Measurements from ENCODE around the gene YBX2.
"Not testable (repeated sequence)": the region's sequence is repeated elsewhere in the genome, so short reads cannot be mapped to it uniquely, and the experiment has no call there.

YBX2 gene

DNA sequence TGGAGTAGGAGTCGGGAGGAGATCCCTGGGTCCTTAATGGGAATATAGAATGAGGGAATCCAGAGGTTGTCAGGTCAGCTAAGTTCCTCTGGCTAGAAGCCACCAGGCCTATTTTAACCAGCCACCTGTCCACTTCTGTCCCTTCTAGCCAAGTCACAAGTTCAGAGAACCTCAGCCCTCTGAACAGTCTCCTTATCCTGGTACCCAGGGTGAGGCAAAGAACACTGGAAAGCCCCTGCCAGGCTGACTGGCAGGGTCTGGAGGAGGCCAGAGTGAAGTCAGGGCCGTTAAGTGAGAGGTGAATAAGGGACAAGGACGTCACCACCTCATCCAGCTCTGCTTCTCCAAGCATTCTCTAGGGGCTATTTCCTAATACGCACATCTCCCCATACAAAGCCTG lies 45.6 kb downstream of the YBX2 start:
- no peaks in the 10 kb centered on the region for H3K27me3 ChIP-seq
- H3K36me3 ChIP-seq, result peaks cover 3% of the 10 kb centered on the region
- DNase-seq, result no peak
- TF ChIP-seq, protein P1, sequence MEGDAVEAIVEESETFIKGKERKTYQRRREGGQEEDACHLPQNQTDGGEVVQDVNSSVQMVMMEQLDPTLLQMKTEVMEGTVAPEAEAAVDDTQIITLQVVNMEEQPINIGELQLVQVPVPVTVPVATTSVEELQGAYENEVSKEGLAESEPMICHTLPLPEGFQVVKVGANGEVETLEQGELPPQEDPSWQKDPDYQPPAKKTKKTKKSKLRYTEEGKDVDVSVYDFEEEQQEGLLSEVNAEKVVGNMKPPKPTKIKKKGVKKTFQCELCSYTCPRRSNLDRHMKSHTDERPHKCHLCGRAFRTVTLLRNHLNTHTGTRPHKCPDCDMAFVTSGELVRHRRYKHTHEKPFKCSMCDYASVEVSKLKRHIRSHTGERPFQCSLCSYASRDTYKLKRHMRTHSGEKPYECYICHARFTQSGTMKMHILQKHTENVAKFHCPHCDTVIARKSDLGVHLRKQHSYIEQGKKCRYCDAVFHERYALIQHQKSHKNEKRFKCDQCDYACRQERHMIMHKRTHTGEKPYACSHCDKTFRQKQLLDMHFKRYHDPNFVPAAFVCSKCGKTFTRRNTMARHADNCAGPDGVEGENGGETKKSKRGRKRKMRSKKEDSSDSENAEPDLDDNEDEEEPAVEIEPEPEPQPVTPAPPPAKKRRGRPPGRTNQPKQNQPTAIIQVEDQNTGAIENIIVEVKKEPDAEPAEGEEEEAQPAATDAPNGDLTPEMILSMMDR (IDR thresholded peaks at IDR 0.05; ENCODE audit: low read depth, low read length), result no peak
- no peak overlapping the region for H3K4me3 ChIP-seq (ENCODE audit: low read depth, low read length)
- no peaks in the 10 kb centered on the region for H3K9me3 ChIP-seq
- no peaks in the 10 kb centered on the region; the same call in 1 of the 2 replicates for H3K4me1 ChIP-seq

DNA sequence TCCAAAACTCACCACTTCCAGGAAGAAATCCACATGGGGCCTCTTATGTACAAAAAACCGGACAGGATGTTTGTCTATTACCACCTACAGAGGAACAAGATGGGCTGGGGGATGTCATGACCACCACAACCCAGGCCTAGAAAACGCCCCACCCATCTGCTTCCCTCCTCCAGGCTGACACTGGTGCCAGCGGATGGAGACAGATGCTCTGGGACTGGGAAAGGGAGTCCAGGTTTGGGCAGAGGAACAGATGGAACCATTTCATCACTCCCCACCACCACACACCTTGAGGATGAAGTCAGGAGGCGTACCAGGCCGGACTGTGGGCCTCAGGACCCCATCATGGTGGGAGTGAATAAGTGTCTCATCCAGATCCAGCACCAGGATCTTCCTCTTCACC lies 47.7 kb downstream of the YBX2 start:
- no peak for DNase-seq
- peaks cover 3% of the 10 kb centered on the region for H3K36me3 ChIP-seq
- no peaks in the 10 kb centered on the region for H3K27me3 ChIP-seq
- TF ChIP-seq, protein P1 (IDR thresholded peaks at IDR 0.05; ENCODE audit: low read depth, low read length), result no peak
- H3K4me1 ChIP-seq, result no peaks in the 10 kb centered on the region
- H3K4me3 ChIP-seq (ENCODE audit: low read depth, low read length), result no peak overlapping the region
- H3K9me3 ChIP-seq, result no peaks in the 10 kb centered on the region

DNA sequence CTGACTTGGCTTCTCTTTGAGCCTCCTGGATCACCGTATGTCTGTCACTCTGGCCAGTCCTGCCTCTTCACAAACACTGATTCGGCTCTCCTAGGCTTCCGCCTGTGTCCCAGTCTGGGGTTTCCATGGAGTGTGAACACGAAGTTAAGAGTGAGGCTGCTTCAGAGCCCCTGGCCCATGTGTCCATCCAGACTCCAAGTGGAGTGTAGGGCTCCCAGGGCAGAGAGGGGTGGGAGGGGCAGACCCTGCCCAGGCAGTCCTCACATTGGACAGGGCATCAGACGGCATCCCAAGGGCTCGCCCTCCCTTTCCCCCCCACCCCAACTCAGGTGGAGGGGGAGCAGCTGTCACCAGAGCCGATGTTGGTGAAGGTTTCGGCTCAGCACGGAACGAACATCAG lies 50.6 kb downstream of the YBX2 start:
- not testable (repeated sequence) for H3K27me3 ChIP-seq; DNase-seq; H3K4me3 ChIP-seq (ENCODE audit: low read depth, low read length); H3K9me3 ChIP-seq; H3K36me3 ChIP-seq; H3K4me1 ChIP-seq

DNA sequence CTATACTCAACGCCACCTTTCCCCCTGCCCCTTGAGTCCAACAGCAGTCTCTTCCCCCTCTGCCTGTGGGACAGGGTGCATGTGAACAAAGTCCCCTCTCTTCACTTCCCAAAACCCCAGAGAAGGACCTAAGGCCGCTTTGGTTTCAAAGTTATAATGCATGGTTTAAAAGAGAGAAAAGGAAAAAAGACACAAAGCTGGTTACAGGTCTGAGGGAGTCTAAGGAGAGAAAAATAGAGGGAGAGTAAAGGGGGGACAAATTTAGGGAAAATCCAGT lies 51.0 kb downstream of the YBX2 start:
- H3K4me1 ChIP-seq, result no peaks in the 10 kb centered on the region
- H3K36me3 ChIP-seq, result peaks cover 6% of the 10 kb centered on the region
- H3K4me3 ChIP-seq (ENCODE audit: low read depth, low read length), result peak overlapping the region; percentile 82
- DNase-seq, result no peak
- no peaks in the 10 kb centered on the region for H3K9me3 ChIP-seq
- TF ChIP-seq, protein P1 (IDR thresholded peaks at IDR 0.05; ENCODE audit: low read depth, low read length), result no peak
- H3K27me3 ChIP-seq, result no peaks in the 10 kb centered on the region

DNA sequence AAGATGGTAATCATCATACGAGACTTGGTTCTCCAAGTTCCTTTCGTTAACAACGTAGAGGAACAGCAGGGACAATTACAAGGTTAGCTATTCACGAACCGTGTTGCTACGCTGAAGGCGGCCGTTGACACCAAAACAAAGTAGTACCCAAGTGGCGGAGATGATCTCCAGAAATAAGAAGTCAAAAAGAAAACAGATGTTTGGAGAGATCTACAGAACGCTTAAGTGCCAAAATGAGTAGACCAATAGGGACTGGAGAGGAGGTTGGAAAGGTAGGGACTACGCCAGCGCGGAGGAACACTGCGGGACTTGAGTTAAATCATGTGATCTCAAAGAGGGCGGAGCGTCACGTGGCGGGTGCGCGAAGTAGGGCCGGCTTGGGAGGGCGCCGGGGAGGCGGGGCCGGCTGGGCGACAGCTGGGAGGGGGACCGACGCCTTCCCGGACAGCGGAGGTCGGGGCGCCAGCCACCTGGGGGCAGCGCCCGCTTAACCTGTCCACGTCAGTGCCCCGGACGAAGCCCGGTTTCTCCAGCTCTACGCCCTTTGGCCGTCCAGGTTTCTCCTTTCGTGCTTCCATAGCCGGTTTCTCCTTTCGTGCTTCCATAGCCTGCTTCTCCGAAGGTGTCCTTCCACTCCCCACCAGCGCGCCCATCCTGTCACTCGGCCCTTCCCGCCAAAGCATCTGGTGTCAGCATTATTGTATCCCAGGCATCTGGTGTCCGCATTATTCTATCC lies 51.6 kb downstream of the YBX2 start:
- TF ChIP-seq, protein P1 (IDR thresholded peaks at IDR 0.05; ENCODE audit: low read depth, low read length), result no peak

DNA sequence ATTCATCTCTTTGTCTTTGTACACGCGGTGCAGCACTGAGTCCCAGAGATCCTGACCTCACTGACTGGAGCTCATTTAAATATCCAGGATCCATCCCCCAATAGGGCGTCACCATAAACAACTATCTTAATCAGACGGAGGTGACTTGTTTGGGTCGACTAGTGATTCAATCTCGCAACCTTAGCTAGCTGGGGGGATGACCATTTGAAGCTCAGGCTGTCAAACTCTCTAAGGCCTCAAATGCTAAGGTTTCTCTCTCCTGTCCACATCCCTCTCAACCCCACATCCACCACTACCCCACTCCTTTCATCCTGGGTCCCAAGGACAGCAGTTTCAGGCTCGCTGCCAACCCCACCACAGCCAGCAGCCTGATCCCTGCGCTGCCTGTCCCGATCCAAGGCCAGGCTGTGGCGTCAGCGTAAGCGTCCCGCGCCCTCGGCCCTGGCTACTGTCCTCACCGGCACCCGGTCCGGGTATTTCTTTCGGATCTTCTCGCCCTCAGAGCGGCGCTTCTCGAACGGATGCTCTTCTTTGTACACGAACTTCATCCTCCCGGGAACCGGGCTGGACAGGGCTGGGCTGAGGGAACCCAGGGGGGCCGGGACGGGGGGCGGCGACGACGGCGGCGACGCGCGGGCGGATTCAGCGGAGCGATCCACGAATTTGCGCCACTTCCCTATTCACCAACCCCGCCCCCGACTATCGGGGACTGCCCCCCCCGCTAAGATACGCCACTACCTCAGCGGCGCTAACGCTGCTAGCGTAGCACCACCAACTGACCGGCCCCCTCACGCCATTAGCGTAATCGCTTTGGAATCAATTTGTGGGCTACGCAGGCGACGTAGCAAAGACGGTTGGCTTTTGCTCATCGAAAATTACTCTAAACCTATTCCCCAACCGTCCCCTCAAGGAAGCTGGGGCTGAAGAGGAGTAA lies 52.4 kb downstream of the YBX2 start, which contains the start of gene GABARAP:
GABARAP (minus strand) TSS at position 667 of the 934 bp plus-strand sequence; CDS start at position 548, 119 bp downstream.
- Histone ChIP-seq H3K27me3 (no peaks in the 10 kb centered on the region), H3K4me1 (no peaks in the 10 kb centered on the region), H3K4me3 (ENCODE audit: low read depth, low read length) (peak within 1 kb of the TSS; percentile 82), H3K36me3 (peaks cover 10% of the 10 kb centered on the region), H3K9me3 (no peaks in the 10 kb centered on the region)
- TF ChIP-seq, protein P1 (IDR thresholded peaks at IDR 0.05; ENCODE audit: low read depth, low read length), result no peak
- peak; percentile 78 for DNase-seq

More for the DNA sequence above, 51.6 kb downstream of the YBX2 start:
- H3K4me3 ChIP-seq (ENCODE audit: low read depth, low read length), result peak overlapping the region; percentile 82
- no peaks in the 10 kb centered on the region for H3K4me1 ChIP-seq
- H3K9me3 ChIP-seq, result no peaks in the 10 kb centered on the region
- H3K36me3 ChIP-seq, result peaks cover 6% of the 10 kb centered on the region
- peak; percentile 88 for DNase-seq
- H3K27me3 ChIP-seq, result no peaks in the 10 kb centered on the region

Data from BE2C (cell line).